Keratinocyte (primary cell): Measurements from ENCODE around the gene IGF1R. TPM values are rescaled to one million over a fixed set of nuclear protein-coding genes. Genes with fewer than 3 reads are reported as not detected.

Source experiments
- DNase-seq: peaks from one replicate; pipeline ENCODE4 v3.0.0-alpha.2; 2011; ENCODE audit warnings: low read depth, missing footprints, low spot score
- FAIRE-seq: peaks from 2 replicates; lab custom pipeline; 2011; peaks lifted over from hg19 to GRCh38; lab: Jason Lieb, UNC
- H2AFZ ChIP-seq: 2 replicates; pipeline ENCODE4 v1.6.0; 2012; ENCODE audit warnings: low read length, control low read depth, inconsistent platforms; ENCODE audit not compliant: control insufficient read depth
- H3K27ac ChIP-seq: 2 replicates; pipeline ENCODE4 v1.5.1; 2011; ENCODE audit warnings: low read length; ENCODE audit not compliant: control insufficient read depth, insufficient read depth
- H3K27me3 ChIP-seq: 3 replicates; pipeline ENCODE4 v1.6.0; 2011; ENCODE audit warnings: low read length; ENCODE audit not compliant: control insufficient read depth, insufficient read depth; ENCODE audit errors: extremely low read depth
- H3K36me3 ChIP-seq, 2 experiments: 2 replicates in 1 of 2; 3 replicates in 1 of 2; pipeline ENCODE4 v1.5.1; 2011; ENCODE audit warnings: low read length in 2 of 2, mild to moderate bottlenecking in 1 of 2; ENCODE audit not compliant: control insufficient read depth in 2 of 2, insufficient read depth in 2 of 2; ENCODE audit errors: extremely low read depth in 1 of 2
- H3K4me1 ChIP-seq: 3 replicates; pipeline ENCODE4 v1.5.1; 2011; ENCODE audit warnings: low read length; ENCODE audit not compliant: control insufficient read depth, insufficient read depth; ENCODE audit errors: extremely low read depth
- H3K4me2 ChIP-seq: 3 replicates; pipeline ENCODE4 v1.6.0; 2011; ENCODE audit warnings: low read depth, low read length; ENCODE audit not compliant: control insufficient read depth, insufficient read depth; ENCODE audit errors: extremely low read depth
- H3K4me3 ChIP-seq, 3 experiments: fragments of 200-600 bp in 1 of 3; sonication (generic) in 1 of 3; 2 replicates in 2 of 3; 3 replicates in 1 of 3; pipeline ENCODE4 v1.5.1; 2011 to 2016; ENCODE audit warnings: low read length in 3 of 3, mild to moderate bottlenecking in 3 of 3, control low read depth in 2 of 3, inconsistent platforms in 1 of 3, low read depth in 1 of 3, mixed read lengths in 1 of 3, mixed run types in 1 of 3, moderate library complexity in 1 of 3; ENCODE audit not compliant: control insufficient read depth in 2 of 3, insufficient read depth in 2 of 3; ENCODE audit errors: extremely low read depth in 1 of 3
- H3K79me2 ChIP-seq: 2 replicates; pipeline ENCODE4 v1.6.0; 2012; ENCODE audit warnings: low read length; ENCODE audit not compliant: control insufficient read depth, insufficient read depth
- H3K9ac ChIP-seq: 3 replicates; pipeline ENCODE4 v1.6.0; 2011; ENCODE audit warnings: low read length; ENCODE audit not compliant: control insufficient read depth, insufficient read depth; ENCODE audit errors: extremely low read depth
- H3K9me1 ChIP-seq: 3 replicates; pipeline ENCODE4 v1.6.0; 2011; ENCODE audit warnings: low read length; ENCODE audit not compliant: control insufficient read depth, insufficient read depth; ENCODE audit errors: extremely low read depth
- H3K9me3 ChIP-seq: 2 replicates; pipeline ENCODE4 v1.5.1; 2012; ENCODE audit warnings: low read depth, low read length; ENCODE audit not compliant: control insufficient read depth
- H4K20me1 ChIP-seq: 3 replicates; pipeline ENCODE4 v1.6.0; 2011; ENCODE audit warnings: low read length; ENCODE audit not compliant: control insufficient read depth, insufficient read depth; ENCODE audit errors: extremely low read depth
- CTCF ChIP-seq, 3 experiments: IDR thresholded peaks in 1 of 3; conservative IDR thresholded peaks in 1 of 3; optimal IDR thresholded peaks in 1 of 3; 2 replicates in 2 of 3; 3 replicates in 1 of 3; pipeline versions ENCODE3 to v1.5.1; 2011; ENCODE audit warnings: low read length in 3 of 3, mild to moderate bottlenecking in 3 of 3, moderate library complexity in 2 of 3, control low read depth in 1 of 3, inconsistent platforms in 1 of 3; ENCODE audit not compliant: insufficient read depth in 2 of 3; ENCODE audit errors: extremely low read depth in 1 of 3
- EZH2 ChIP-seq: IDR thresholded peaks from one replicate; pipeline ENCODE4 v1.6.1; 2012; ENCODE audit warnings: inconsistent platforms, mild to moderate bottlenecking, low read length, moderate library complexity
- dilution Hi-C: fragments of 300-500 bp; cut with MboI; formaldehyde crosslinking; loops from one replicate; pipeline ENCODE4 v1.7.0; 2020; ENCODE audit warnings: low sequenced_read_pairs; ENCODE audit not compliant: extremely low pct_ligation_motif_present
- polyA plus RNA-seq, 5 experiments: library from polyadenylated mRNA; depleted of rRNA in 3 of 5; stranded (reverse) in 3 of 5; stranded (forward) in 1 of 5; unstranded in 1 of 5; fragments of >200 nt; gene quantifications; 1 replicate in 1 of 5; 2 replicates in 3 of 5; 3 replicates in 1 of 5; pipeline versions ENCODE4 v1.2.1 to v1.2.3, GENCODE V29; 2011 to 2012; ENCODE audit warnings: missing spikeins in 2 of 5, low read depth in 1 of 5, low replicate concordance in 1 of 5

Gene IGF1R
- polyA plus RNA-seq, 1 donor (not counting 4 experiments of a cell fraction or from before 2014, with no cell fraction given), result 14.5 TPM

GRCh38 chr15:98946301-98947255 is 298.2 kb downstream of the IGF1R start:
- Histone ChIP-seq H3K36me3 (peaks cover 32 to 35% of the 10 kb centered on the region in 2 experiments), H3K4me3 (no peak overlapping the region), H3K4me1 (no peaks in the 10 kb centered on the region), H3K27me3 (no peaks in the 10 kb centered on the region), H2AFZ (no peak overlapping the region), H3K4me2 (no peak overlapping the region), H4K20me1 (no peaks in the 10 kb centered on the region), H3K9me3 (no peaks in the 10 kb centered on the region), H3K79me2 (no peaks in the 10 kb centered on the region), H3K27ac (no peak overlapping the region), H3K9ac (no peak overlapping the region), H3K9me1 (no peaks in the 10 kb centered on the region)
- DNase-seq (no peak), FAIRE-seq (no peak)
- dilution Hi-C loops, result no loop called here
- TF ChIP-seq EZH2, result no peak
- TF ChIP-seq CTCF (optimal IDR thresholded peaks at IDR 0.05 in 1 of 3, IDR thresholded peaks at IDR 0.05 in 1 of 3, conservative IDR thresholded peaks at IDR 0.05 in 1 of 3; ENCODE audit: extremely low read depth in 1 of 3, insufficient read depth in 2 of 3, low read length in 3 of 3), result no peak

- Histone ChIP-seq H3K27ac (no peak overlapping the region), H3K79me2 (no peaks in the 10 kb centered on the region), H3K9ac (no peak overlapping the region), H4K20me1 (no peaks in the 10 kb centered on the region), H3K36me3 (peaks cover 30 to 39% of the 10 kb centered on the region in 2 experiments), H3K9me1 (no peaks in the 10 kb centered on the region), H3K4me1 (no peaks in the 10 kb centered on the region), H3K4me2 (no peak overlapping the region), H3K27me3 (no peaks in the 10 kb centered on the region), H3K9me3 (no peaks in the 10 kb centered on the region), H3K4me3 (no peak overlapping the region), H2AFZ (no peak overlapping the region)
- DNase-seq (no peak), FAIRE-seq (no peak)
- no peak for TF ChIP-seq CTCF (optimal IDR thresholded peaks at IDR 0.05 in 1 of 3, IDR thresholded peaks at IDR 0.05 in 1 of 3, conservative IDR thresholded peaks at IDR 0.05 in 1 of 3; ENCODE audit: extremely low read depth in 1 of 3, insufficient read depth in 2 of 3, low read length in 3 of 3)
- dilution Hi-C loops, result no loop called here
Observed at GRCh38 chr15:98948456-98948855, 300.1 kb downstream of the IGF1R start.
